Caco-2 (cell line): ENCODE measurements around the gene IRF4. TPM values are rescaled to one million over a fixed set of nuclear protein-coding genes. Genes with fewer than 3 reads are reported as not detected.

Experiments
- BruUV-seq: library from RNA; stranded (reverse); fragments of 400-500 nt; replicated peaks from 2 replicates; lab custom pipeline; 2021; lab: Mats Ljungman, UMichigan
- CTCF ChIA-PET: fragments of 300-600 bp; sonication (Branson Sonifier 250); formaldehyde crosslinking; loops from one replicate; lab custom pipeline; 2022; ENCODE audit warnings: antibody characterized with exemption; lab: Charles Lee
- POLR2A ChIA-PET: fragments of 300-600 bp; sonication (Branson Sonifier 250); formaldehyde crosslinking; loops from one replicate; lab custom pipeline; 2022; ENCODE audit warnings: antibody characterized with exemption; lab: Charles Lee
- DNase-seq, 2 experiments: peaks; one replicate each; pipeline versions ENCODE4 v3.0.0 to v3.0.0-alpha.2; 2020 to 2022
- H3K27me3 ChIP-seq: replicated peaks from 2 replicates; pipeline ENCODE4 v1.6.0; 2011; ENCODE audit warnings: low read length; ENCODE audit not compliant: control insufficient read depth, insufficient read depth
- H3K36me3 ChIP-seq: 2 replicates; pipeline ENCODE4 v1.5.1; 2011; ENCODE audit warnings: low read length; ENCODE audit not compliant: control insufficient read depth, insufficient read depth
- H3K4me1 ChIP-seq: fragments of 250-450 bp; sonication (Bioruptor Pico); 2 replicates; pipeline ENCODE4 v1.5.1; 2020; ENCODE audit warnings: mild to moderate bottlenecking
- H3K4me3 ChIP-seq: 2 replicates; pipeline ENCODE4 v1.5.1; 2011; ENCODE audit warnings: low read depth, mild to moderate bottlenecking, control low read depth, low read length
- H3K9me3 ChIP-seq: fragments of 250-450 bp; sonication (Bioruptor Pico); 2 replicates; pipeline ENCODE4 v1.5.1; 2020; ENCODE audit warnings: mild to moderate bottlenecking, moderate library complexity
- H3K27ac Mint-ChIP-seq: one replicate; pipeline ENCODE4 v1.8.0; 2022; ENCODE audit warnings: mixed read lengths; ENCODE audit not compliant: unreplicated experiment
- H3K27me3 Mint-ChIP-seq: one replicate; pipeline ENCODE4 v1.8.0; 2022; ENCODE audit warnings: mixed read lengths; ENCODE audit not compliant: insufficient read depth, unreplicated experiment
- H3K36me3 Mint-ChIP-seq: one replicate; pipeline ENCODE4 v1.8.0; 2022; ENCODE audit warnings: mild to moderate bottlenecking, mixed read lengths; ENCODE audit not compliant: insufficient read depth, unreplicated experiment
- H3K4me1 Mint-ChIP-seq: one replicate; pipeline ENCODE4 v1.8.0; 2022; ENCODE audit warnings: low read depth, mixed read lengths; ENCODE audit not compliant: unreplicated experiment
- H3K4me3 Mint-ChIP-seq: one replicate; pipeline ENCODE4 v1.8.0; 2022; ENCODE audit warnings: mild to moderate bottlenecking, moderate library complexity, mixed read lengths; ENCODE audit not compliant: unreplicated experiment
- H3K9me3 Mint-ChIP-seq: one replicate; pipeline ENCODE4 v1.8.0; 2022; ENCODE audit warnings: mixed read lengths; ENCODE audit not compliant: unreplicated experiment
- CTCF ChIP-seq, 2 experiments: fragments of 200-600 bp in 1 of 2; IDR thresholded peaks; 1 replicate in 1 of 2; 2 replicates in 1 of 2; pipeline versions ENCODE4 v1.5.1 to v1.8.0; 2011 to 2022; ENCODE audit warnings: antibody characterized with exemption in 1 of 2, control low read depth in 1 of 2, inconsistent platforms in 1 of 2, low read depth in 1 of 2, low read length in 1 of 2, mild to moderate bottlenecking in 1 of 2, moderate library complexity in 1 of 2; ENCODE audit not compliant: insufficient read depth in 1 of 2, severe bottlenecking in 1 of 2, unreplicated experiment in 1 of 2
- intact Hi-C: fragments of 100-400 bp; cut with micrococcal nuclease; formaldehyde crosslinking; loops from one replicate; pipeline ENCODE4 v1.10.0; 2022; ENCODE audit not compliant: unreplicated experiment
- total RNA-seq: library from RNA; stranded (reverse); gene quantifications from 2 replicates; pipeline ENCODE4 v1.2.3, GENCODE V29; 2022

Gene IRF4
- total RNA-seq, 1 experiment from 2014 or later = not detected

- CTCF ChIA-PET = no interaction called here
- no peaks in the 10 kb centered on the region for H3K27me3 ChIP-seq
Observed at GRCh38 chr6:388202-388903, 3.2 kb upstream of the IRF4 start.

GRCh38 chr6:389143-389542, 2.4 kb upstream of the IRF4 start:
- H3K36me3 ChIP-seq = no peaks in the 10 kb centered on the region
- ChIA-PET POLR2A (no interaction called here), CTCF (no interaction called here)
- intact Hi-C loops = no loop called here
- Mint-ChIP-seq H3K4me3 (no peak overlapping the region), H3K4me1 (no peaks in the 10 kb centered on the region), H3K36me3 (no peaks in the 10 kb centered on the region), H3K27me3 (peaks cover 25% of the 10 kb centered on the region), H3K27ac (no peak overlapping the region), H3K9me3 (peaks cover 10% of the 10 kb centered on the region)
- DNase-seq = no peak
- no TSS peak for BruUV-seq
- H3K27me3 ChIP-seq = no peaks in the 10 kb centered on the region
- H3K4me1 ChIP-seq = no peaks in the 10 kb centered on the region
- no peak for TF ChIP-seq CTCF (IDR thresholded peaks at IDR 0.05; ENCODE audit: insufficient read depth in 1 of 2, low read depth in 1 of 2, low read length in 1 of 2, severe bottlenecking in 1 of 2, unreplicated experiment in 1 of 2)
- no peaks in the 10 kb centered on the region for H3K9me3 ChIP-seq
- H3K4me3 ChIP-seq = no peak overlapping the region

More at GRCh38 chr6:388202-388903, 3.2 kb upstream of the IRF4 start:
- no peak overlapping the region for H3K4me3 Mint-ChIP-seq
- H3K27ac Mint-ChIP-seq = no peak overlapping the region
- BruUV-seq = no TSS peak
- intact Hi-C loops = no loop called here
- DNase-seq = no peak
- peaks cover 2% of the 10 kb centered on the region for H3K9me3 Mint-ChIP-seq
- Histone ChIP-seq H3K4me1 (no peaks in the 10 kb centered on the region), H3K9me3 (no peaks in the 10 kb centered on the region), H3K36me3 (no peaks in the 10 kb centered on the region), H3K4me3 (no peak overlapping the region)
- no peak for TF ChIP-seq CTCF (IDR thresholded peaks at IDR 0.05; ENCODE audit: insufficient read depth in 1 of 2, low read depth in 1 of 2, low read length in 1 of 2, severe bottlenecking in 1 of 2, unreplicated experiment in 1 of 2)
- POLR2A ChIA-PET = no interaction called here
- no peaks in the 10 kb centered on the region for H3K36me3 Mint-ChIP-seq
- H3K4me1 Mint-ChIP-seq = no peaks in the 10 kb centered on the region
- peaks cover 21% of the 10 kb centered on the region for H3K27me3 Mint-ChIP-seq

GRCh38 chr6:389622-390021, 1.9 kb upstream of the IRF4 start:
- ChIA-PET CTCF (no interaction called here), POLR2A (no interaction called here)
- no peak for TF ChIP-seq CTCF (IDR thresholded peaks at IDR 0.05; ENCODE audit: insufficient read depth in 1 of 2, low read depth in 1 of 2, low read length in 1 of 2, severe bottlenecking in 1 of 2, unreplicated experiment in 1 of 2)
- H3K27me3 ChIP-seq = no peaks in the 10 kb centered on the region
- H3K9me3 Mint-ChIP-seq = peaks cover 11% of the 10 kb centered on the region
- no peaks in the 10 kb centered on the region for H3K36me3 Mint-ChIP-seq
- H3K4me1 ChIP-seq = no peaks in the 10 kb centered on the region
- H3K4me3 Mint-ChIP-seq = no peak overlapping the region
- BruUV-seq = no TSS peak
- peaks cover 25% of the 10 kb centered on the region for H3K27me3 Mint-ChIP-seq
- H3K27ac Mint-ChIP-seq = no peak overlapping the region
- no peaks in the 10 kb centered on the region for H3K4me1 Mint-ChIP-seq
- no peak for DNase-seq
- H3K36me3 ChIP-seq = no peaks in the 10 kb centered on the region
- H3K4me3 ChIP-seq = no peak overlapping the region
- intact Hi-C loops = no loop called here
- H3K9me3 ChIP-seq = no peaks in the 10 kb centered on the region
